Loucy (cell line): Measurements from ENCODE around the gene MYO10.

Source experiments
- H2AFZ ChIP-seq: fragments of 200-600 bp; sonication (generic); 2 replicates; pipeline ENCODE4 v1.6.0; 2016; ENCODE audit warnings: antibody characterized with exemption, mild to moderate bottlenecking, low read length, moderate library complexity
- H3F3A ChIP-seq: fragments of 200-600 bp; 2 replicates; pipeline ENCODE4 v1.6.0; 2016; ENCODE audit warnings: antibody characterized with exemption, low read depth, mild to moderate bottlenecking
- H3K27me3 ChIP-seq: fragments of 200-600 bp; sonication (generic); 2 replicates; pipeline ENCODE4 v1.6.1; 2014; ENCODE audit warnings: low read length, mild to moderate bottlenecking; ENCODE audit not compliant: insufficient read depth, poor library complexity, severe bottlenecking
- H3K36me3 ChIP-seq: fragments of 200-600 bp; sonication (generic); 2 replicates; pipeline ENCODE4 v1.6.1; 2016; ENCODE audit warnings: low read length; ENCODE audit not compliant: insufficient read depth
- H3K4me1 ChIP-seq: fragments of 200-600 bp; sonication (generic); 2 replicates; pipeline ENCODE4 v1.5.1; 2014; ENCODE audit warnings: low read length, mild to moderate bottlenecking; ENCODE audit not compliant: insufficient read depth, poor library complexity, severe bottlenecking
- H3K4me2 ChIP-seq: fragments of 200-600 bp; sonication (generic); 2 replicates; pipeline ENCODE4 v1.6.0; 2014; ENCODE audit warnings: antibody characterized with exemption, low read length, low read depth, mild to moderate bottlenecking; ENCODE audit not compliant: poor library complexity, severe bottlenecking
- H3K4me3 ChIP-seq: fragments of 200-600 bp; sonication (generic); 2 replicates; pipeline ENCODE4 v1.5.1; 2014; ENCODE audit warnings: low read length, mild to moderate bottlenecking, mixed read lengths; ENCODE audit not compliant: poor library complexity, severe bottlenecking
- H3K79me2 ChIP-seq: fragments of 200-600 bp; sonication (generic); 2 replicates; pipeline ENCODE4 v1.6.1; 2014; ENCODE audit warnings: low read length; ENCODE audit not compliant: insufficient read depth
- H3K9ac ChIP-seq: fragments of 200-600 bp; sonication (generic); 2 replicates; pipeline ENCODE4 v1.6.0; 2014; ENCODE audit warnings: mild to moderate bottlenecking, low read depth, low read length, moderate library complexity; ENCODE audit not compliant: poor library complexity, severe bottlenecking
- H3K9me2 ChIP-seq: fragments of 200-600 bp; sonication (generic); replicated peaks from 2 replicates; pipeline ENCODE4 v1.6.1; 2016; ENCODE audit warnings: low read depth, low read length, mixed read lengths
- H3K9me3 ChIP-seq: fragments of 200-600 bp; sonication (generic); 2 replicates; pipeline ENCODE4 v1.6.1; 2014; ENCODE audit warnings: mild to moderate bottlenecking, antibody characterized with exemption, low read length, low read depth; ENCODE audit not compliant: insufficient read depth
- H4K20me1 ChIP-seq: fragments of 200-600 bp; sonication (generic); 2 replicates; pipeline ENCODE4 v1.6.0; 2014; ENCODE audit warnings: antibody characterized with exemption, low read length, mild to moderate bottlenecking; ENCODE audit not compliant: insufficient read depth, poor library complexity, severe bottlenecking
- CTCF ChIP-seq: fragments of 200-600 bp; sonication (generic); conservative IDR thresholded peaks from 2 replicates; pipeline ENCODE4 v1.5.1; 2014; ENCODE audit warnings: mild to moderate bottlenecking, antibody characterized with exemption, low read length
- EZH2phosphoT487 ChIP-seq: fragments of 200-600 bp; IDR thresholded peaks from 2 replicates; pipeline ENCODE4 v1.6.1; 2018; ENCODE audit warnings: antibody characterized with exemption, mild to moderate bottlenecking, moderate library complexity, borderline replicate concordance

The MYO10 gene

GRCh38 chr5:16750445-16750844 lies 185.6 kb downstream of the MYO10 start:
- Histone ChIP-seq H3K9me2 (no peaks in the 10 kb centered on the region), H2AFZ (no peak overlapping the region), H3K79me2 (no peaks in the 10 kb centered on the region), H3K36me3 (no peaks in the 10 kb centered on the region), H3K4me1 (no peaks in the 10 kb centered on the region), H3K27me3 (no peaks in the 10 kb centered on the region), H3K9me3 (no peaks in the 10 kb centered on the region; the same call in 1 of the 2 replicates), H3K9ac (no peak overlapping the region), H4K20me1 (no peaks in the 10 kb centered on the region), H3K4me3 (no peak overlapping the region), H3K4me2 (no peak overlapping the region), H3F3A (no peaks in the 10 kb centered on the region)
- TF ChIP-seq EZH2phosphoT487, result no peak
- no peak for TF ChIP-seq CTCF

- no peaks in the 10 kb centered on the region for H3K9me2 ChIP-seq
- H3K4me3 ChIP-seq, result no peak overlapping the region
- TF ChIP-seq EZH2phosphoT487, result no peak
- no peak for TF ChIP-seq CTCF
- no peaks in the 10 kb centered on the region for H3K79me2 ChIP-seq
- no peaks in the 10 kb centered on the region for H4K20me1 ChIP-seq
- H3K4me1 ChIP-seq, result no peaks in the 10 kb centered on the region
- no peaks in the 10 kb centered on the region for H3F3A ChIP-seq
- no peak overlapping the region for H3K9ac ChIP-seq
- no peak overlapping the region for H2AFZ ChIP-seq
- H3K36me3 ChIP-seq, result no peaks in the 10 kb centered on the region
- H3K27me3 ChIP-seq, result no peaks in the 10 kb centered on the region
- H3K9me3 ChIP-seq, result no peaks in the 10 kb centered on the region; the same call in 1 of the 2 replicates
- no peak overlapping the region for H3K4me2 ChIP-seq
Measured at GRCh38 chr5:16749626-16750025, 186.5 kb downstream of the MYO10 start.

GRCh38 chr5:16744164-16744880 lies 191.8 kb downstream of the MYO10 start:
- Histone ChIP-seq H3K9ac (no peak overlapping the region), H2AFZ (no peak overlapping the region), H3K79me2 (no peaks in the 10 kb centered on the region), H3F3A (no peaks in the 10 kb centered on the region), H3K9me3 (no peaks in the 10 kb centered on the region), H4K20me1 (no peaks in the 10 kb centered on the region), H3K4me1 (no peaks in the 10 kb centered on the region), H3K4me2 (no peak overlapping the region), H3K36me3 (no peaks in the 10 kb centered on the region), H3K9me2 (no peaks in the 10 kb centered on the region), H3K27me3 (no peaks in the 10 kb centered on the region), H3K4me3 (no peak overlapping the region)
- TF ChIP-seq CTCF (no peak), EZH2phosphoT487 (no peak)
